Fibroblast of the aortic adventitia (primary cell): ENCODE measurements around the gene SETD4. TPM values are rescaled to one million over a fixed set of nuclear protein-coding genes. Genes with fewer than 3 reads are reported as not detected.

Experiments used
- DNase-seq: peaks from one replicate; pipeline ENCODE4 v3.0.0-alpha.2; 2010; ENCODE audit warnings: low read depth
- H3K4me3 ChIP-seq: 2 replicates; pipeline ENCODE4 v1.5.1; 2011; ENCODE audit warnings: low read depth, mild to moderate bottlenecking, control low read depth, low read length, moderate library complexity
- CTCF ChIP-seq: IDR thresholded peaks from 2 replicates; pipeline ENCODE4 v1.5.1; 2011; ENCODE audit warnings: mild to moderate bottlenecking, low read length, control low read depth, inconsistent platforms; ENCODE audit not compliant: insufficient read depth
- total RNA-seq: library from RNA; depleted of rRNA; stranded (reverse); fragments of >200 nt; gene quantifications from 2 replicates; pipeline ENCODE4 v1.2.3, GENCODE V29; 2012; ENCODE audit warnings: low replicate concordance

The SETD4 gene
- total RNA-seq, 1 donor, result 22.8 TPM

- H3K4me3 ChIP-seq, result no peak overlapping the region
- TF ChIP-seq CTCF, result no peak
- DNase-seq, result no peak
Measured at GRCh38 chr21:36034211-36034913, 26.0 kb downstream of the SETD4 start.

- no peak overlapping the region for H3K4me3 ChIP-seq
- no peak for DNase-seq
Measured at GRCh38 chr21:36032647-36033406, 27.5 kb downstream of the SETD4 start.

GRCh38 chr21:36030581-36031189 is 29.6 kb downstream of the SETD4 start:
- TF ChIP-seq CTCF, result no peak
- DNase-seq, result peak; percentile 50
- H3K4me3 ChIP-seq, result no peak overlapping the region

More at GRCh38 chr21:36032647-36033406, 27.5 kb downstream of the SETD4 start:
- no peak for TF ChIP-seq CTCF

GRCh38 chr21:36029309-36029708 is 31.0 kb downstream of the SETD4 start:
- H3K4me3 ChIP-seq, result no peak overlapping the region

GRCh38 chr21:36028127-36029069 is 31.9 kb downstream of the SETD4 start:
- no peak overlapping the region for H3K4me3 ChIP-seq
- DNase-seq, result peak; percentile 82
- TF ChIP-seq CTCF, result peak; percentile 95

More at GRCh38 chr21:36029309-36029708, 31.0 kb downstream of the SETD4 start:
- no peak for DNase-seq
- TF ChIP-seq CTCF, result no peak

- peak; percentile 56 for DNase-seq
- H3K4me3 ChIP-seq, result no peak overlapping the region
- no peak for TF ChIP-seq CTCF
Measured at GRCh38 chr21:36027347-36027746, 33.0 kb downstream of the SETD4 start.
